HepG2 (cell line): ENCODE measurements around the gene ALS2CL. TPM values are rescaled to one million over a fixed set of nuclear protein-coding genes. Genes with fewer than 3 reads are reported as not detected.

Experiments
- ATAC-seq: fragments of 200-7000 bp; cut with Tn5 transposase; 3 replicates; pipeline ENCODE4 v1.9.1; 2020; ENCODE audit warnings: mild to moderate bottlenecking, moderate library complexity
- BruUV-seq: library from RNA; stranded (reverse); fragments of 400-500 nt; replicated peaks from 2 replicates; lab custom pipeline; 2021; lab: Mats Ljungman, UMichigan
- CTCF ChIA-PET: fragments of 300-600 bp; formaldehyde crosslinking; extraction: SDS; loops from one replicate; lab custom pipeline; 2021; ENCODE audit warnings: low total read pairs, inconsistent platforms, low intra/inter-chr PET ratio; lab: Yijun Ruan, JAX
- POLR2A ChIA-PET: fragments of 350-600 bp; sonication (Branson Sonifier 250); formaldehyde crosslinking; loops from one replicate; lab custom pipeline; 2020; ENCODE audit warnings: antibody characterized with exemption, inconsistent platforms; lab: Yijun Ruan, JAX
- DNase-seq: peaks from one replicate; pipeline ENCODE4 v3.0.0-alpha.2; 2015; ENCODE audit warnings: low spot score
- FAIRE-seq: peaks from 3 replicates; lab custom pipeline; 2011; peaks lifted over from hg19 to GRCh38; lab: Jason Lieb, UNC
- H2AFZ ChIP-seq: one replicate; pipeline ENCODE4 v1.6.1; 2011; ENCODE audit warnings: low read length, inconsistent platforms
- H3K27ac ChIP-seq: fragments of 300-600 bp; 3 replicates; pipeline ENCODE4 v1.8.0; 2011; ENCODE audit warnings: mixed run types, mild to moderate bottlenecking, mixed read lengths, low read length, inconsistent platforms; ENCODE audit not compliant: insufficient read depth; ENCODE audit errors: extremely low read length
- H3K27me3 ChIP-seq, 2 experiments: fragments of 200-600 bp in 1 of 2; 2 replicates in 1 of 2; 3 replicates in 1 of 2; pipeline versions ENCODE4 v1.6.0 to v1.8.0; 2011; ENCODE audit warnings: low read length in 2 of 2, mild to moderate bottlenecking in 2 of 2, moderate library complexity in 2 of 2, inconsistent platforms in 1 of 2; ENCODE audit not compliant: insufficient read depth in 2 of 2, control insufficient read depth in 1 of 2
- H3K36me3 ChIP-seq, 2 experiments: fragments of 200-600 bp in 1 of 2; replicated peaks in 1 of 2; 2 replicates in 1 of 2; 3 replicates in 1 of 2; pipeline versions ENCODE4 v1.5.1 to v1.8.0; 2011; ENCODE audit warnings: low read length in 2 of 2, inconsistent platforms in 1 of 2; ENCODE audit not compliant: insufficient read depth in 2 of 2, control insufficient read depth in 1 of 2
- H3K4me1 ChIP-seq: 2 replicates; pipeline ENCODE4 v1.5.1; 2012; ENCODE audit warnings: low read length, inconsistent platforms; ENCODE audit not compliant: insufficient read depth
- H3K4me2 ChIP-seq: 2 replicates; pipeline ENCODE4 v1.6.0; 2011; ENCODE audit warnings: low read depth, low read length, inconsistent platforms
- H3K4me3 ChIP-seq, 3 experiments: fragments of 200-600 bp in 1 of 3; sonication (generic), shearing (Covaris generic) in 1 of 3; replicated peaks in 1 of 3; 2 replicates each; pipeline ENCODE4 v1.5.1; 2011 to 2016; ENCODE audit warnings: low read length in 3 of 3, inconsistent platforms in 2 of 3, low read depth in 2 of 3, mild to moderate bottlenecking in 2 of 3, control low read depth in 1 of 3, mixed read lengths in 1 of 3; ENCODE audit not compliant: insufficient read depth in 1 of 3
- H3K79me2 ChIP-seq: one replicate; pipeline ENCODE4 v1.6.1; 2011; ENCODE audit warnings: low read length, inconsistent platforms; ENCODE audit not compliant: insufficient read depth
- H3K9ac ChIP-seq: 2 replicates; pipeline ENCODE4 v1.6.0; 2011; ENCODE audit warnings: mild to moderate bottlenecking, low read depth, low read length, inconsistent platforms; ENCODE audit not compliant: insufficient read depth
- H3K9me3 ChIP-seq: 2 replicates; pipeline ENCODE4 v1.5.1; 2012; ENCODE audit warnings: mild to moderate bottlenecking, low read length
- H4K20me1 ChIP-seq: 2 replicates; pipeline ENCODE4 v1.6.0; 2011; ENCODE audit warnings: inconsistent platforms, mild to moderate bottlenecking, low read length, moderate library complexity; ENCODE audit not compliant: insufficient read depth
- CHD4 ChIP-seq: fragments of 200-600 bp; sonication (generic); IDR thresholded peaks from 2 replicates; pipeline ENCODE4 v1.7.0; 2017; ENCODE audit warnings: mild to moderate bottlenecking, low read length, borderline replicate concordance
- FOXA1 ChIP-seq, 2 experiments: fragments of 450-650 bp in 1 of 2; sonication (generic) in 1 of 2; formaldehyde crosslinking in 1 of 2; IDR thresholded peaks; 2 replicates each; pipeline versions ENCODE4 v1.4.0 to v1.6.1; 2016 to 2020; ENCODE audit warnings: missing genetic modification reagents in 1 of 2
- MAFK ChIP-seq, 2 experiments: IDR thresholded peaks in 1 of 2; conservative IDR thresholded peaks in 1 of 2; 2 replicates each; pipeline ENCODE4 v1.6.1; 2011; ENCODE audit warnings: improper control_type of control experiment in 2 of 2, low read length in 2 of 2
- NFATC3 ChIP-seq: sonication (generic); formaldehyde crosslinking; IDR thresholded peaks from 2 replicates; pipeline ENCODE4 v1.5.1; 2020; ENCODE audit warnings: mild to moderate bottlenecking, missing genetic modification reagents
- NR2F1 ChIP-seq, 2 experiments: fragments of 450-650 bp in 1 of 2; formaldehyde crosslinking in 1 of 2; IDR thresholded peaks; 2 replicates each; pipeline versions ENCODE4 v1.5.0 to v1.6.1; 2016 to 2020; ENCODE audit warnings: mild to moderate bottlenecking in 1 of 2, missing compliant biosample characterization in 1 of 2, missing genetic modification reagents in 1 of 2, moderate library complexity in 1 of 2
- POGZ ChIP-seq: sonication (generic); formaldehyde crosslinking; IDR thresholded peaks from 2 replicates; pipeline ENCODE4 v1.4.0; 2020; ENCODE audit warnings: mild to moderate bottlenecking, missing genetic modification reagents
- RBFOX2 ChIP-seq: fragments of 200-400 bp; formaldehyde crosslinking; IDR thresholded peaks from 2 replicates; pipeline ENCODE4 v1.6.1; 2017; ENCODE audit warnings: low read depth, mild to moderate bottlenecking, low read length
- RBM22 ChIP-seq: fragments of 200-400 bp; formaldehyde crosslinking; optimal IDR thresholded peaks from 2 replicates; pipeline ENCODE3; 2017; ENCODE audit warnings: mild to moderate bottlenecking, low read length, moderate library complexity
- RBM39 ChIP-seq: fragments of 200-400 bp; formaldehyde crosslinking; IDR thresholded peaks from one replicate; pipeline ENCODE4 v1.6.1; 2018; ENCODE audit warnings: antibody characterized with exemption, mild to moderate bottlenecking, low read depth, low read length; ENCODE audit not compliant: poor library complexity, severe bottlenecking
- SETDB1 ChIP-seq: sonication (generic); formaldehyde crosslinking; IDR thresholded peaks from 2 replicates; pipeline ENCODE4 v1.5.1; 2020; ENCODE audit warnings: missing genetic modification reagents, mild to moderate bottlenecking, borderline replicate concordance
- TARDBP ChIP-seq: sonication (generic); formaldehyde crosslinking; IDR thresholded peaks from 2 replicates; pipeline ENCODE4 v1.8.0; 2022; ENCODE audit warnings: mild to moderate bottlenecking, missing genetic modification reagents
- TBX3 ChIP-seq: fragments of 450-650 bp; IDR thresholded peaks from 2 replicates; pipeline ENCODE4 v1.6.1; 2017; ENCODE audit warnings: antibody characterized with exemption, mild to moderate bottlenecking, inconsistent platforms, borderline replicate concordance
- TEAD2 ChIP-seq: sonication (generic); formaldehyde crosslinking; IDR thresholded peaks from 2 replicates; pipeline ENCODE4 v1.9.0; 2021; ENCODE audit warnings: missing genetic modification reagents
- ZNF143 ChIP-seq: sonication (generic); formaldehyde crosslinking; IDR thresholded peaks from 2 replicates; pipeline ENCODE4 v1.4.0; 2020; ENCODE audit warnings: missing genetic modification reagents
- ZNF317 ChIP-seq: sonication (generic); formaldehyde crosslinking; IDR thresholded peaks from 2 replicates; pipeline ENCODE4 v1.5.0; 2020; ENCODE audit warnings: mild to moderate bottlenecking, missing genetic modification reagents
- ZNF530 ChIP-seq: sonication (generic); formaldehyde crosslinking; IDR thresholded peaks from 2 replicates; pipeline ENCODE4 v1.5.0; 2020; ENCODE audit warnings: low read depth, mild to moderate bottlenecking, missing genetic modification reagents
- WGBS: methylation state at CpG from one replicate; pipeline ENCODE4 v1.1.6; 2017; ENCODE audit warnings: low lambda C conversion rate; 5-methylcytosine and 5-hydroxymethylcytosine counted together
- in situ Hi-C: cut with HindIII; loops from 2 replicates; pipeline ENCODE4 v1.10.0; 2017; ENCODE audit warnings: low pct_unique_long_range_greater_than_20kb; ENCODE audit not compliant: extremely low pct_ligation_motif_present
- intact Hi-C: fragments of 100-400 bp; cut with micrococcal nuclease; formaldehyde crosslinking; loops from one replicate; pipeline ENCODE4 v1.10.0; 2022; ENCODE audit not compliant: unreplicated experiment
- polyA plus RNA-seq, 8 experiments: library from polyadenylated mRNA; depleted of rRNA in 3 of 8; stranded (reverse) in 7 of 8; unstranded in 1 of 8; fragments of >200 nt; fragmentation: Illumina TruSeq in 4 of 8; extraction: Trizol in 4 of 8; gene quantifications; 2 replicates each; pipeline versions ENCODE4 v1.2.1 to v1.2.3, GENCODE V29; 2011 to 2016; ENCODE audit warnings: low read depth in 4 of 8, missing spikeins in 1 of 8, mixed read lengths in 1 of 8; ENCODE audit not compliant: insufficient read depth in 1 of 8
- total RNA-seq, 5 experiments: library from RNA; depleted of rRNA; stranded (reverse); fragments of >200 nt; fragmentation: Illumina TruSeq; extraction: Trizol; gene quantifications; 2 replicates each; pipeline ENCODE4 v1.2.3, GENCODE V29; 2016; ENCODE audit warnings: low read depth in 1 of 5
- TF ChIP-seq, protein P1 (sequence below): sonication (generic); formaldehyde crosslinking; IDR thresholded peaks from 2 replicates; pipeline ENCODE4 v1.4.0; 2020; ENCODE audit warnings: mild to moderate bottlenecking, missing genetic modification reagents
- TF ChIP-seq, protein P2 (sequence below): IDR thresholded peaks from 2 replicates; pipeline ENCODE4 v1.6.1; 2016; ENCODE audit warnings: low read depth, control low read depth

The ALS2CL gene
- total and polyA plus RNA-seq, 2 of the 13 experiments (the other 11 are each of a cell fraction or from before 2014, with no cell fraction given) = not detected

- TF ChIP-seq, protein P1, sequence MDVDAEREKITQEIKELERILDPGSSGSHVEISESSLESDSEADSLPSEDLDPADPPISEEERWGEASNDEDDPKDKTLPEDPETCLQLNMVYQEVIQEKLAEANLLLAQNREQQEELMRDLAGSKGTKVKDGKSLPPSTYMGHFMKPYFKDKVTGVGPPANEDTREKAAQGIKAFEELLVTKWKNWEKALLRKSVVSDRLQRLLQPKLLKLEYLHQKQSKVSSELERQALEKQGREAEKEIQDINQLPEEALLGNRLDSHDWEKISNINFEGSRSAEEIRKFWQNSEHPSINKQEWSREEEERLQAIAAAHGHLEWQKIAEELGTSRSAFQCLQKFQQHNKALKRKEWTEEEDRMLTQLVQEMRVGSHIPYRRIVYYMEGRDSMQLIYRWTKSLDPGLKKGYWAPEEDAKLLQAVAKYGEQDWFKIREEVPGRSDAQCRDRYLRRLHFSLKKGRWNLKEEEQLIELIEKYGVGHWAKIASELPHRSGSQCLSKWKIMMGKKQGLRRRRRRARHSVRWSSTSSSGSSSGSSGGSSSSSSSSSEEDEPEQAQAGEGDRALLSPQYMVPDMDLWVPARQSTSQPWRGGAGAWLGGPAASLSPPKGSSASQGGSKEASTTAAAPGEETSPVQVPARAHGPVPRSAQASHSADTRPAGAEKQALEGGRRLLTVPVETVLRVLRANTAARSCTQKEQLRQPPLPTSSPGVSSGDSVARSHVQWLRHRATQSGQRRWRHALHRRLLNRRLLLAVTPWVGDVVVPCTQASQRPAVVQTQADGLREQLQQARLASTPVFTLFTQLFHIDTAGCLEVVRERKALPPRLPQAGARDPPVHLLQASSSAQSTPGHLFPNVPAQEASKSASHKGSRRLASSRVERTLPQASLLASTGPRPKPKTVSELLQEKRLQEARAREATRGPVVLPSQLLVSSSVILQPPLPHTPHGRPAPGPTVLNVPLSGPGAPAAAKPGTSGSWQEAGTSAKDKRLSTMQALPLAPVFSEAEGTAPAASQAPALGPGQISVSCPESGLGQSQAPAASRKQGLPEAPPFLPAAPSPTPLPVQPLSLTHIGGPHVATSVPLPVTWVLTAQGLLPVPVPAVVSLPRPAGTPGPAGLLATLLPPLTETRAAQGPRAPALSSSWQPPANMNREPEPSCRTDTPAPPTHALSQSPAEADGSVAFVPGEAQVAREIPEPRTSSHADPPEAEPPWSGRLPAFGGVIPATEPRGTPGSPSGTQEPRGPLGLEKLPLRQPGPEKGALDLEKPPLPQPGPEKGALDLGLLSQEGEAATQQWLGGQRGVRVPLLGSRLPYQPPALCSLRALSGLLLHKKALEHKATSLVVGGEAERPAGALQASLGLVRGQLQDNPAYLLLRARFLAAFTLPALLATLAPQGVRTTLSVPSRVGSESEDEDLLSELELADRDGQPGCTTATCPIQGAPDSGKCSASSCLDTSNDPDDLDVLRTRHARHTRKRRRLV = no peak
- TF ChIP-seq TBX3 (no peak), POGZ (CRISPR knock-in tag) (no peak)
- TF ChIP-seq, all 625 proteins: peak for 0
Observed at GRCh38 chr3:46722443-46722842, 29.0 kb upstream of the ALS2CL start (continued).

DNA sequence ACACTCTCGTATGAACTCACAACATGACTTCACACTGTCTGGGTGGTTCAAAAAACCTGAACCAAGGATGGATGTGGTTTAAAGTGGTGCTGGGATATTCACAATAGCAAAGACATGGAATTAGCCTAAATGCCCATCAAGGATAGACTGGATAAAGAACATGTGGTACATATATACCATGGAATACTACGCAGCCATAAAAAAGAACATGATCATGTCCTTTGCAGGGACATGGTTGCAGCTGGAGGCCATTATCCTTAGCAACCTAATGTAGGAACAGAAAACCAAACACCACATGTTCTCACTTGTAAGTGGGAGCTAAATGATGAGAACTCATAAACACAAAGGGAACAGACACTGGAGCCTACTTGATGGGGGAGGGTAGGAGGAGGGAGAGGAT, 27.5 kb upstream of the ALS2CL start:
- peaks cover 0 to 3% of the 10 kb centered on the region in 2 experiments; a peak in 2 of 5 replicates for H3K27me3 ChIP-seq
- no peak overlapping the region for H3K9ac ChIP-seq
- no peaks in the 10 kb centered on the region for H3K9me3 ChIP-seq
- H3K4me2 ChIP-seq = no peak overlapping the region
- 22% methylated on average over 2 of the region's 2 CpGs for WGBS
- FAIRE-seq = no peak
- no peaks in the 10 kb centered on the region for H4K20me1 ChIP-seq
- intact Hi-C loops = no loop called here
- ChIA-PET POLR2A (no interaction called here), CTCF (no interaction called here)
- no peak overlapping the region for H3K4me3 ChIP-seq
- ATAC-seq = no peak
- H3K79me2 ChIP-seq = no peaks in the 10 kb centered on the region
- no peaks in the 10 kb centered on the region for H3K4me1 ChIP-seq
- no peak overlapping the region for H2AFZ ChIP-seq
- no peaks in the 10 kb centered on the region for H3K36me3 ChIP-seq
- DNase-seq = no peak
- in situ Hi-C loops = no loop called here
- no peak overlapping the region for H3K27ac ChIP-seq
- BruUV-seq = no TSS peak
- TF ChIP-seq MAFK (conservative IDR thresholded peaks at IDR 0.05 in 1 of 2, IDR thresholded peaks at IDR 0.05 in 1 of 2; ENCODE audit: low read length in 2 of 2) (no peak), ZNF317 (CRISPR knock-in tag) (no peak), NFATC3 (CRISPR knock-in tag) (no peak), TEAD2 (CRISPR knock-in tag) (no peak), RBM22 (no peak), NR2F1 (CRISPR knock-in tag; IDR thresholded peaks at IDR 0.05) (no peak), CHD4 (no peak), RBM39 (no peak), RBFOX2 (no peak), ZNF530 (CRISPR knock-in tag) (no peak), TARDBP (CRISPR knock-in tag) (no peak), ZNF143 (CRISPR knock-in tag) (no peak), SETDB1 (CRISPR knock-in tag) (no peak), FOXA1 (IDR thresholded peaks at IDR 0.05) (no peak), FOXA1 (CRISPR knock-in tag; IDR thresholded peaks at IDR 0.05) (no peak)
- TF ChIP-seq, protein P2, sequence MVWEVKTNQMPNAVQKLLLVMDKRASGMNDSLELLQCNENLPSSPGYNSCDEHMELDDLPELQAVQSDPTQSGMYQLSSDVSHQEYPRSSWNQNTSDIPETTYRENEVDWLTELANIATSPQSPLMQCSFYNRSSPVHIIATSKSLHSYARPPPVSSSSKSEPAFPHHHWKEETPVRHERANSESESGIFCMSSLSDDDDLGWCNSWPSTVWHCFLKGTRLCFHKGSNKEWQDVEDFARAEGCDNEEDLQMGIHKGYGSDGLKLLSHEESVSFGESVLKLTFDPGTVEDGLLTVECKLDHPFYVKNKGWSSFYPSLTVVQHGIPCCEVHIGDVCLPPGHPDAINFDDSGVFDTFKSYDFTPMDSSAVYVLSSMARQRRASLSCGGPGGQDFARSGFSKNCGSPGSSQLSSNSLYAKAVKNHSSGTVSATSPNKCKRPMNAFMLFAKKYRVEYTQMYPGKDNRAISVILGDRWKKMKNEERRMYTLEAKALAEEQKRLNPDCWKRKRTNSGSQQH (CRISPR knock-in tag) = no peak
